ENCODE results near the gene PALB2.
"Not testable (repeated sequence)": the region's sequence is repeated elsewhere in the genome, so short reads cannot be mapped to it uniquely, and the experiment has no call there.

PALB2 gene

DNA sequence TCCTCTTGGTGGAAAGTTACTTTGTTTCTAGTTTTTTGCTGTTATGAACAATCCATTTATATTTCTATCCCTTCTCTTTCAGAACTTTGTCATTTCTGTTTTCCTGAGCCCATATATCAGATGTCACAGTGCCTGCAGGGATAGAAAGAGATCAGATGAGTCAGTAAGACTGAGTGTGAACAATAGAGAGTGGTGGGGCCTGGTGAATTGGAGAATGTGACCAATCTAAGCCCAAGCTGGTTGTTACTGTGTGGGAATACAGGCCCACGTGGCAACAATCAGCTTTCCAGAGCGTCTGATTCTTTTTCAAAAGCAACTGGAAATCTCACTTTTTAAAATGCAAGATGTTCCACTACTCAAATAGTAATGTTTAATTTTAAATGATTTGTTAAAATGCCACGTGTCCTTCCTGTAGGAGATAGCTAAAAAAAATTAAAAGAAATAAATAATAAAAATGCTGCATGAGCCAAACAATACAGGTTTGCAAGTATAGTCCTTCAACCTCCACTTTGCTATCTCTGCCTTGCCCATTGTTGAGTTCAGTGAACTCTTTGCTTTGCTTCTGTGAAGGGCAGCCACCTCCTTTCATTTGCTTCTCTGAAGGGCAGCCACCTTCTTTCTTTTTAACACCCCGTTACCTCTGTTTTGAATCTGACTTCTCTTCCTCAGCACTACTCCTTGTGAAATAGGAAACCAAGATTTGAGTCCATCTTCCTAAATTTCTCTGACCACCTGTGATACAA, 9.7 kb upstream of the PALB2 start:
- DNase-seq (ENCODE audit: low read depth in 2 of 2), result no peak

DNA sequence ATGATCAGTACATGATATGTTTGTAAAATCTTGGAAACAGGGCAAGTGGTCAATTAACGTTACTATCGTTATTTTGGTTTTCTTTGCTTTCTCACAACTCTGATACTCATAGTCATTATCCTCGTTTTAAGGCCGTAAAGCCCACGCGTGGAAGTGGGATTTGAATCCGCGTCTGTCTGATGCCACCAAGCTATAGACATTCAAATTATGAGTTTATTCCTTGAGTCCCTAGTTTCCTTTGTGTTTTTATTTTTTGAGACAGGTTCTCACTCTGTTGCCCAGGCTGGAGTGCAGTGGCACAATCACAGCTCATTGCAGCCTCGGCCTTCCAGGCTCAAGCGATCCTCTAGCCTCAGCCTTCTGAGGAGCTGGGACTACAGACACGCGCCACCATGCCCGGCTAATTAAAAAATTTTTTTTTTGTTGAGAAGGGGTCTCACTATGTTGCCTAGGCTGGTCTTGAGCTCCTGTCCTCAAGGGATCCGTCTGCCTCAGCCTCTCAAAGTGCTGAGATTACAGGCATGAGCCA, 1.2 kb upstream of the PALB2 start:
- DNase-seq (ENCODE audit: low read depth in 2 of 2), result no peak

DNA sequence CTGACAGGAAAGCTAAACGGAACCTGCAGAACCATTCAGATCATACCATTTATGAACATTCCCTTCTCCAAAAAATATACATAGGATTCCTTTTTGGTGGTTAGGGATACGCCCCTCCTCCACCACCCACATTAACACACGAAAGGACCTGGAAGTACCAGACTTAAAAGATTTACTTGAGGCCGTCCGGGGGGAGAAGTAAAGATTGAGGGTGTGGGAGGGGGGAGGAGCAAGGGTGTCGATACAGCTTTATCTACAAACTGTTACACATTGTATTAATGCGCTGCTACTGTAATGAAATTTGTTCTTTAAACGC, 537 bp downstream of the PALB2 start:
- DNase-seq (ENCODE audit: low read depth in 2 of 2), result no peak

DNA sequence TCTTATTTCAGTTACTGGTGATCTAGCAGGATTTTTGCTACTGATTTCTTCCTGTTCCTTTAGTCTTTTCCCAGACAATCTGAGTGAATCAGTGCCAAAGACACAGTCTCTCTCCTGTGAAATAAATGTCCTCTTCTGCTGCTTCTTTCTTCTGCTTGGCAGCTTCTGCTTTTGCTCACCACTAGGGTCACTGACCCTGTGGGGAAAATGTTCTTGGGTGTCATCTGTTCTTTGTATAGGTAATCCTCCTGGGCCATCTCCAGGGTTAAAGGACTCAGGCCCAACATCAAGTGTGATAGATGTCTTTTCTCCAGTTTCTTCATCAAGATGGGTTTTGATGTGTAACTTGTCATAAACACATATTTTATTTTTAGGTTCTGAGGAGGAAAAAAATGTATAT, 5.2 kb downstream of the PALB2 start:
- no peak for DNase-seq (ENCODE audit: low read depth in 2 of 2)

DNA sequence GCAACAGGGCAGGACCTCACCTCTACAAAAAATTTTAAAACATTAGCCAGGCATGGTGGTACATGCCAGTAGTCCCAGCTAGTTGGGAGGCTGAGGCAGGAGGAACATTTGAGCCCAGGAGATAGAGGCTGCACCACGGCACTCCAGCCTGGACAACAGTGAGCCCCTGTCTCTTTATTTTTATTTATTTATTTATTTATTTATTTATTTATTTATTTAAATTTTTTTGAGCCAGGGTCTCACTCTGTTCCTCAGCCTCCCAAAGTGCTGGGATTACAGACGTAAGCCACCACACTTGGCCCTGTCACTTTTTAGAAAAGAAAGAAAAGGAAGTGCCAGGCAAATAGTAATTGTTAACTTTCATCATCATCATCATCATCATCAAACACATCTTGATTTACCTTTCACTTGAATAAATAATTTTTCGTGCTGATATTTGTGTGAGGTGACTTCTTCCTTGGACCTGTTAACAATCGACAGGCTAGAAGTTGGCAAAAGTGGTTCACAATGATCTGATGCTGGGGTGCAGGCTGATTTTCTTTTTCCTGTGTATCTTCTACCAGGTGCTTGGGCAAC, 6.6 kb downstream of the PALB2 start:
- DNase-seq (ENCODE audit: low read depth in 2 of 2), result no peak

DNA sequence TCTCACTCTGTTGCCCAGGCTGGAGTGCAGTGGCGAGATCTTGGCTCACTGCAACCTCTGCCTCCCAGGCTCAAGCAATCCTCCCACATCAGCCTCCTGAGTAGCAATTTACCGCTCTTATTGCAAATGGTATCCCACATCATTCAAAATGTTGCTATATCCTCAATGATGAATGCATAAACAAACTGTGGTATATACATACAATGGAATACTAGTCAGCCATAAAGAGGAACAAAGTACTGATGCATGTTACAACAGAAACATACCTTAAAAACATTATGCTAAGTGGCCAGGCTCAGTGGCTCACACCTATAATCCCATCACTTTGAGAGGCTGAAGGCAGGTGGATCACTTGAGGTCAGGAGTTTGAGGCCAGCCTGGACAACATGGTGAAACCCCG, 9.2 kb downstream of the PALB2 start:
- DNase-seq (ENCODE audit: low read depth in 2 of 2), result not testable (repeated sequence)

DNA sequence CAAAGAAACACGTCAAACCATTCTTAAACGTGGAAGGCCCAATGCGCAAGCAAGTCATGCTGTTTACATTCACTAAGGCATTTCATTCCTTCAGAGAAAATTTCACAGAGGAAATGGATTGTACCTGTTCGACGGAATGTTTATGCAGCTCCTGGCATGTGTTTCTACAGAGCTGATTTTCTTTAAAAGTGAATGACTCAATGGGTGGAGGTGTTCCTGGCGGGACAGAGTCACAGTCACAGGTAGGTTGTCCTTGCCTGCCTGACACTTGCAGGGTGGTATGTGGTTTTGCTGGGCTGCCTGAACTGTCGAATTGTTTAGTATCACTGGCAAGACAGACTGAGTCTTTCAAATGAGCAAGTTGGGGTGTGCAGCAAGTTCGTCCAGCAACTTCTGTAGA, 11.6 kb downstream of the PALB2 start:
- no peak for DNase-seq (ENCODE audit: low read depth in 2 of 2)

DNA sequence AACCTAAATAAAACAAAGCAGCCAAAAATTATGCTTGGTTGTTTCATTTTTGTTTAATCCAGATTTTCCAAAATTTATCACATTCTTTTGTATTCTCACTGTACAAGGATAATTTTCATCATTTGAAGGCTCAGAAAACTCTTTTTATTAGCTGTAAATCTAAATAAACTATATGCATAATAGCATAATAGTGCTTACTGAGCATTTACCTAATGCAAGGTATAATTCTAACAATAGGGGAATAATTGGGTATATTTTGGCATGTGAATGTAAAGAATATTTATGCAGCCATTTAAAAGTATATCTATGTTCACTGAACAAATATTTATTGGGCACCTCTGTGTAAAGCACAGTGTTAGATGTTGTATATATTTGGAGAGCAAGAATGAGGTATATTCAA, 17.0 kb downstream of the PALB2 start:
- no peak for DNase-seq (ENCODE audit: low read depth in 2 of 2)

DNA sequence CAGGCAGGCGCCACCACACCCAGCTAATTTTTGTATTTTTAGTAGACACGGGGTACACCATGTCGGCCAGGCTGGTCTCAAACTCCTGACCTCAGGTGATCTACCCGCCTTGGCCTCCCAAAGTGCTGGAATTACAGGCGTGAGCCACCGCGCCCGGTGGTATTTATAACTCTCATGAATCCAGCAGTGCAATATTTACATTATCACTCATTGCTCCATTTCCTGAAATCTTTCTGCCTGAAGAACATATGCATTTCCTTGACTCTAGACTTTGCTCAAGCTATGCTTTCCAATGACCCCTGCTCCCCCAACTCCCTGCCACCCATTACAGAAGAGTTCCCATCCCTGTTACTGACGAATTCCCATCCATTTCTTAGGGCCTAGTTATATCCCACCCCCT, 25.3 kb downstream of the PALB2 start:
- DNase-seq (ENCODE audit: low read depth in 2 of 2), result no peak

DNA sequence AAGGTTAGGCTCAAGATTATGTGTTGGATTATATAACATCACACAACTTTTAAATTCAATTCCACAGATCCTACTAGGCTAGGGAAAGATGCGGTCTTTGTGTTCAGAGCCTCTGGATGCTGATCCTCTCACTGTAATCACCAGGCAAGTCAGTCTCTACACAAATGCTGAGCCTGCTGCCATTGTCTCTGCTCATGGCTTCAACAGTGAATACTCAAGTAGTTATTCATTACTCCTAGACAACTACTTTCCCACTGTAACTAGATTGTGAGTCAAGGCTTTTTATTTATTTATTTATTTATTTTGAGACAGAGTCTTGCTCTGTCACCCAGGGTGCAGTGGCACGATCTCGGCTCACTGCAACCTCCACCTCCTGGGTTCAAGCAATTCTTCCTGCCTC, 29.2 kb downstream of the PALB2 start:
- no peak for DNase-seq (ENCODE audit: low read depth in 2 of 2)

DNA sequence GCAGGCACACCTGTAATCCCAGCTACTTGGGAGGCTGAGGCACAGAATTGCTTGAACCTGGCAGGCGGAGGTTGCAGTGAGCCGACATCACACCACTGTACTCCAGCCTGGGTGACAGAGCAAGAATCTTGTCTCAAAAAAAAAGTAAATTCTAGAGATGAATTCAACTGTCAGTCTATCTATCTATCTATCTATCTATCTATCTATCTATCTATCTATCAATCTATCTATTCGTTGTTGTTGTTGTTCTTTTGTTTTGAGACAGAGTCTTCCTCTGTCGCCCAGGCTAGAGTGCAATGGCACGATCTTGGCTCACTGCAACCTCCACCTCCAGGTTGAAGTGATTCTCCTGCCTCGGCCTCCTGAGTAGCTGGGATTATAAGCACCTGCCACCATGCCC, 30.2 kb downstream of the PALB2 start:
- DNase-seq (ENCODE audit: low read depth in 2 of 2), result not testable (repeated sequence)

DNA sequence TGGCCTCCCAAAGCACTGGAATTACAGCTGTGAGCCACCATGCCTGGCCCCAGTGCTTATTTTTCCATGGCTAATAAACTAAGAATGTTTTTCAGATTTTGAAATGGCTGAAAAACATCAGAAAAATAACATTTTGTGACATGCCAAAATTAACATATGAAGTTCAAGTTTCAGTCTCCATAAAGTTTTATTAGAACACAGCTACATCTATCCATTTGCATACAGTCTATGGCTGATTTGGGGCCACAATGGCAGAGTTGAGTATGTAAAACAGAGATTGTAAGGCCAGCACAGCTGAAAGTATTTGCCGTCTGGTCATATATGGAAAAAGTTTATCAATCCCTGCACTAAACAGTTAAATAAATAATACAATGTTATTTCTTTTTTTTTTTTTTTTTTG, 31.2 kb downstream of the PALB2 start:
- no peak for DNase-seq (ENCODE audit: low read depth in 2 of 2)

DNA sequence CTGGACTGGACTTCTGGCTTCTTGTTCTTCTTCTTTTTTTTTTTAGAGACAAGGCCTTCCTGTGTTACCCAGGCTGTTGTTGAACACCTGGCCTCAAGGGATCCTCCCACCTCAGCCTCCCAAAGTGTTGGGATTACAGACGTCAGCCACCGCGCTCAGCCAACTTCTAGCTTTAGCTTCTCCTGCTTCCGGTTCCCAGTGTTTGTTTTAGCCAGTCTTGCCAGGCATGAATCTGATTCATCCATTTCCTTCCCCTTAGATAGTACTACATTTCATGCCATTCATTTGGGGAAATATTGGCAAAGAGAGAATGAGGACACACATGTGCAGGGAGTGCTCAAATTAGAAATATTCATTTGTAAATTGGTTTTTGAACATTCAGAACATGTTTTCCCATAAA, 32.9 kb downstream of the PALB2 start:
- DNase-seq (ENCODE audit: low read depth in 2 of 2), result no peak

DNA sequence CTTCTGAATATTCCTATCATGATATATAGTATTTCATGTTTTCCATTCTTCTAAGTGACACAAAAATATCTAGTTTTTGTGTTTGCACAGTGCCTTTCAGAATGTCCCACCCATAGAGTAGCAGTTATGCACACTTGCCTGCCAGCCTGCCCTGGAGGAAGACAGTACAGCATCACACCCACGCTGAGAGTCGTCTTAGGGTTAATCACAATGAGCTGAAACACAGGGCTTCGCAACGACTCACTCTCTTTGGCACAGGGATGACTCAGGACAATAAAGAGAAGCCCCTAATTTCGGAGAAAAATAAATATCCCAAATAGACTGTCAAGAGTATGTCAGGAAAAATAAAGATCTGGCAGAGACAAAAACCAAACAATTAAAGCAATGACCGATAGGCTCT, 33.4 kb downstream of the PALB2 start:
- no peak for DNase-seq (ENCODE audit: low read depth in 2 of 2)

DNA sequence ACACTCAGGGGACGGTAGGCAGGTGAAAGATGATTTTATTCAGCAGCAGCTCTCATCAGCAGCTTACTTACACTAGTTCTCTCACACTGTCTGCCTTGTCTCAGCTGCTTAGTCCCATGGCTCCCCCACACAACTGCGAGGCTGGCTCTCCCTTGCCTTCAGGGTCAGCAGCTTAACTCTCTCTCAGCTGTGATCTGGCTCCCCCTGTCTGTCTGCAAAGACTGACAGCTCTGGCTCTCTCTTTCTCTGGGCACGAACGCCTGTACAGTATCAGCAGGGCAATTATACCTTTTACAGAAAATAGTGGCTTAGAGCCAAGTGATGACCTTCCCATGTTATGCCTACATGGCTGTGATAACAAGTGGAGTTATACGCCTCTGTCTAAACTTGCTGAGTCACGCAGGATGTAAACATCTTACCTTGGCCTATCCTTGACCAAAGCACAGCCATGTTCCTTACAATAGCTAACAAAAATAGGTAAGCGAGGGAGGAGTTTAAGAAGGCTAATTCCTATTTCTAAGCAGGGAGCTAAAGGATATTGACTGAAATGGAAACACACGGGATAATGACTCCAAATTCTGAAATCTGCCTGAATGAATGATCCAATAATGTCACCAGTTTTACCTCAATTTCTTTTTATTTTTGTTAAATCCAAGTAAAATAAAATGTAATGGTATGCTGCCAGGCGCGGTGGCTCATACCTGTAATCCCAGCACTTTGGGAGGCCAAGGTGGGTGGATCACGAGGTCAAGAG, 43.9 kb downstream of the PALB2 start:
- no peak for DNase-seq (ENCODE audit: low read depth in 2 of 2)

DNA sequence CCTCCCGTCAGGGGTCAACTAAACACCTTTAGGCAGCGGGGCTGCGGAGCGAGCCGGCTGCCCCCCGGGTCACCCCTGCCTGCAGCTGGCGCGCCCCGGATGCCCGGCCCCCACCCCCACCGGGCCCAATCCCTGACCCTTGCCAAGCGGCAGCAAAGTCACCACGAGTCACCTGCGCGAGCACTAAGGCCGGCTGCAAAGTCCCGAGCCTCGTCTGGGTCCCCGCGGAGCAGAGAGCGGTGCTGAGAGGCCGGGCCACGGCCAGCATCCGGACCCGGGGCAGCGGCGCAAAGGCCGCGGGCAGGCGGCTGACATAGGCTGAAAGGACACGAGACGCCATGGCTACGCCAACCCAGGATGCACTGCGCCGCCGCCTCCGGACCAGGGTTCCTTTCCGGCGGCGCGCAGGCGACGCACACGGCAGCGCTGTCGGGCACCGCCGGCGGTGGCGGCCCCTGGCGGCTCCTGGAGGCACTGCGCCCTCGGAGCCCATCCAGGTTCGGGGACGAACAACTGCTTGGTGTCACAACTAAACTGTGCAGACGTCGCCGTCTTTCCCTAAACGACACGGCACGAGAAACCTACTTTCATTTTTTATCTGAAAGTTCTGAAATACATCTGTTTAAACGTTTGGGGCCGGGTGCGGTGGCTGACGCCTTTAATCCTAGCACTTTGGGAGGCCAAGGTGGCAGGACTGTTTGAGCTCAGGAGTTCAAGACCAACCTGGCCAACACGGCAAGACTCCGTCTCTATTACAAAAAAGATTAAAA, 45.0 kb downstream of the PALB2 start, which contains the start of gene NDUFAB1:
TSS of gene NDUFAB1 (minus strand) at position 366 of the 770 bp plus-strand sequence. CDS start at position 340, 26 bp downstream.
- peak; percentile 76 to 84 for DNase-seq (ENCODE audit: low read depth in 2 of 2)

DNA sequence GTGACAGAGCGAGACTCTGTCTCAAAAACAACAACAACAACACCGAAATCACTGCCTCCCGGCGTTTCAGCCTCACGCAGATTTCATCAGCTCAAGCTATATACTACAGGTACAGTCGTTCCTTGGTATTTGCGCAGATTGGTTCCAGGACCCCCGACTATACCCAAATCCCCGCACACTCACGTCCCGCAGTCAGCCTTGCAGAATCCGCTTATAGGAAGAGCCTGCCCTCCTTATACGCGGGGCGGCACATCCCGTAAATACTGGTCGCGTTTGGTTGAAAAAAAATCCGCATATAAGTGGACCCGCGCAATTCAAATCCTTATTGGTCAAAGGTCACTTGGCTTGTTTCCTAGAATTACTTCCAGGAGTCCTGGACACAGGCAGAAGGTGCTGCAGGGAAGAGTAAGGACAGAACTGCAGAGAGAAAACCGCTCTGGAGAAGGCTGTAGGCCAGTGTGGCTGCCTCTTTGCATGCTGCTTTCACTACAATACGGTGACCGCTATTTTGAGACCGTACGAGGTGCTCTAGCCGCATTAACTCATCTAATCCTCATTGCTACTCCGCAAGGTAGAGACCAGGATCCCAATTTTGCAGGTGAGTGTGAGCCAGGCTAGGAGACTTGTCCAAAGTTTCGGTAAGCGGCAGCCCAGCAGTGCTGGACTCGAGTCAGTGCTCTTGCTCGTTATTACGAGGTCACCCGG, 45.7 kb downstream of the PALB2 start:
- no peak for DNase-seq (ENCODE audit: low read depth in 2 of 2)

DNA sequence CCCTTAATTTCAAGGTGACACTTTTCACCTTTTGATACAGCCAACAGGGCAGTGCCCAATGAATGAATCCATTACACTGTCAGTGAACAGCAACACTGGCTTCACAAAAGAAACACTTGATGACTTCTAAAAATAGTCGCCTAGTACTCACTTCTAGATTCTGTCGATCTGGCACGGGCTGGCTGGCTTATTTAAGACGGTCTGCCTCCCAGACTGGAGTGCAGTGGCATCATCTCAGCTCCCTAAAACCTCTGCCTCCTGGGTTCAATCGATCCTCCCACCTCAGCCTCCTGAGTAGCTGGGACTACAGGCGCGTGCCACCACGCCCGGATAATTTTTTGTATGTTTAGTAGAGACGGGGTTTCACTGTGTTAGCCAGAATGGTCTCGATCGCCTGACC, 46.9 kb downstream of the PALB2 start:
- DNase-seq (ENCODE audit: low read depth in 2 of 2), result no peak

DNA sequence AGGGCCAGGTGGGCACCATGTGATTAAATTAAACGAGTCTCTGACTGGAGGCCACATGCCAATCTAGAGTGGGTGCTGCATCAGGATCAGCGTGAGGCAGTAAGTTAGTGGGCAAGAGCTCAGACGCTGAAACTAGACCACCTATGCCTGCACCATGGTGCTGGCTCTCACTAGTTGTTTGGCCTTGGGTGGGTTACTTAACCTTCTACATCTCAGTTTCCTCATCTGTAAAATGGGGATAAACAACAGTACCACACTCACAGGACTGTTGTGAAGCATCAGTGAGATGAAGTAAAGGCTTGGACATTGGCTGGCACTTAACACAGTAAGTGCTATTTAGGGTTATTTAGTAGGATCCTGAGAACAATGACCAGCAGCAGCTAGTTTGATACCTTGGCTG, 50.9 kb downstream of the PALB2 start:
- no peak for DNase-seq (ENCODE audit: low read depth in 2 of 2)

DNA sequence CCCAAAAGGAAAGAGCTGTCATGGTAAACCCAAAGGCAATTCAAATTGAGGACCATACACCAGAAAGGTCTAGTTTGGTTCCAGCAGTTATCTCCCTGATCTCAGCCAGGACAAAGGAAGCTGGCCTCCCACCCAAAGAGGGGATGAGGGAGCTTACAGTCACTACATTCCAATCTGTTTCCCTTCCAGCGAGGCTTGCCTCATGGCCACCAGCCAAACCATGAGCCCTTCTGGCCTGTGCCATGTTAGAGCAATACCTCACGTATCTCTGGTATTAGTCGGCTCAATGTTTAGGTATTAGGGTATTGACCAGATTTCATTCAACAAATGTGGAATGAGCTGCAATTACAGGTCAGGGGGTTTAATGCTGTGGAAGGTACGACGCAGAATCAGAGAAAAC, 53.4 kb downstream of the PALB2 start:
- no peak for DNase-seq (ENCODE audit: low read depth in 2 of 2)
